Germinal center (tissue), 1 donor: ENCODE results near the gene RBBP9.
"Not testable (repeated sequence)": the region's sequence is repeated elsewhere in the genome, so short reads cannot be mapped to it uniquely, and the experiment has no call there.

Experiments
- DNase-seq: peaks from one replicate; pipeline ENCODE4 v3.0.0; 2012; ENCODE audit warnings: mixed read lengths, low spot score

The RBBP9 gene

GRCh38 chr20:18504479-18505060 is 7.5 kb upstream of the RBBP9 start:
- no peak for DNase-seq

GRCh38 chr20:18501672-18502071 is 4.6 kb upstream of the RBBP9 start:
- not testable (repeated sequence) for DNase-seq

- DNase-seq: no peak
These were observed 578 bp upstream of the RBBP9 start for GRCh38 chr20:18497603-18498002.

GRCh38 chr20:18496042-18496441 is 983 bp downstream of the RBBP9 start:
- DNase-seq: no peak

- DNase-seq: no peak
These were observed 8.7 kb downstream of the RBBP9 start for GRCh38 chr20:18488301-18488700.

GRCh38 chr20:18481596-18481995 is 15.4 kb downstream of the RBBP9 start:
- DNase-seq: no peak

DNA sequence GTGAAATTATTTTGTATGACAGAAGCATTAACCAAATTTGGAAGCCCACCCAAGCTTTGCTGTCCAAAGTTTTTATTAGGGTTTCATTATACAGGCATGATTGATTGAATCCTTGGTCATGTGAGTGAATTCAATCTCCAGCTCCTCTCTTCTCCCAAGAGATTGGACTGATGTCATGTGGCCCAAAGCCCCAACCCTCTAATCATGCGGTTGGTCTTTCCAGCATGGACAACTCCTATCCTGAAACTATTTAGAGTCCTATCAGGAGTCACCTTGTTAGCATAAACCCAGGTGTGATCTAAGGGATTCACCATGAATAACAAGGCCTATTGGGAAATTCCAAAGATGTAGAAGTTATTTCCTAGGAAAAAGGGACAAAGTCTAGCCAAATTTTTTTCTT is 19.2 kb downstream of the RBBP9 start:
- no peak for DNase-seq

GRCh38 chr20:18477218-18477617 is 19.8 kb downstream of the RBBP9 start:
- no peak for DNase-seq

DNA sequence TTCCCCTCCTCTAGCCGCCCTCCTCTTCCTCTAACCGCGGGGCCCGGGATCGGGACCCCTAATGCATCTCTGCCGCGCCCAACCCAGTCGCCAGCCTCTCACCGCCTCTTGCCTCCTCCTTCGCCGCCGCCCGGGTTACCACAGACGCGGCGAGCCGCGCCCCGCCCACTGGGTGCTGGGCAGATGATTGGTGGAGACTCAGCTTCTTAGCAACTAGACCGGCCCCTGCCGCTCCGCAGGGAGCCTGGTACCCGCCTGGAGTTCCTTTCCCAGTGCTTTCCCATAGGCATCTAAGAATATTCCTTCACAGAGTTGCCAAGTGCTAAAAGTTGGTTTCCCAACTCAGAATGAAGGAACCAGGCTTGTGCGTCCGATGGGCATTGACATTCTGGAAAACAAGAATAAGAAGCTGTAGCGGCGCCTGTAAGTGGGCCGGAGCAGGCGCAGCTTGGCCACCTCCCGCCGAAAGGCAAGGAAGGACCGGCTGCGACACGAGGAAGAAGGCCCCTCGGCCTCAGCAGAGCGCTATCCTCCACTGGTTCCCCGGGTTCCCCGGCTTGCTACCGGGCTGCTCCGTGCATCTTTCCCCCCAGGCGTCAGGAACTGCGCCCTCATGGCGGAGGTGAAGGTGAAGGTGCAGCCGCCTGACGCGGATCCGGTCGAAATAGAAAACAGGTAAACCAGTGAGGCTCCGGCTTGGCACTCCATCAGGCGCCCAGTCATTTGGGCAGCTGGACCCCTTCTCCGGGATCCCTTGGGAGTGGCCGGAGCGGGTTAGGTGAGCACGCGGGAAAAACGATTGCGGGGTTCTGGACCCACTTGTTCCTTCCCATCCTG is 29.9 kb downstream of the RBBP9 start, which contains the start of the genes DZANK1 and POLR3F:
Gene DZANK1 (minus strand): TSS at position 137 of the 837 bp plus-strand sequence. CDS start 1,672 bp downstream, outside the sequence.
Gene POLR3F (plus strand): TSS at position 497 of the 837 bp plus-strand sequence. CDS start 117 bp downstream, at position 614.
- DNase-seq: peak; percentile 97

- no peak for DNase-seq
These were observed 30.5 kb downstream of the RBBP9 start for GRCh38 chr20:18466574-18466893.

DNA sequence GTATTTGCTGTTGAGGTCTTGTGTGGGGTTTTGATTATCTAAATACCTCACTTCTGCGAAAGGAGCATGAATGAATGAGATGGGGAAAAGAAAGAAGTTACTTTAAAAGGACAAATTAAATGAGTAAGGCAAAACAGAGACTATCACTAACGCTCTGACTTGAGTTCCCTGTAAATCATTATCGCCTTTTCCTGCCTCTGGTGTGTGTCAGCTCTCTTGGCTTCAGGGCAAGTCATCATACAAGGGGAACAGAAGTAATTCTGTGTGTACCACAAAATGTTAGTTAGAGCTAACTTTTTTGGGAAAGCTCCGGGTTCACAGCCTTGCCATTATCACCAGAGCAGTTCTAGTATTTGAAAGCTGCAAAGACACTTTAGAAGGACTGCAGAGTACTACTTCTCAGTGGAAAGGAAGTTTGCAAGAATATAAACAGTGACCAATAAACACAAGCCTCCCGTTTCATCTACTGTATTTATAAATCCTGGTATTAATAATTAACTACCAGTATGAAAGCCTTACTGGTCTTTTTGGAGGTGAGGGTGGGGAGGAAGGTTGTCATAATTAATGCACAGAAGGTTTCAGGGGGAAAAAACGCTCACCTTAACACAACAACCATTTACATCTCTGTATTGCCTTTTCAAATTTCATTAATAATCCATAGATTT is 31.4 kb downstream of the RBBP9 start:
- DNase-seq: no peak

DNA sequence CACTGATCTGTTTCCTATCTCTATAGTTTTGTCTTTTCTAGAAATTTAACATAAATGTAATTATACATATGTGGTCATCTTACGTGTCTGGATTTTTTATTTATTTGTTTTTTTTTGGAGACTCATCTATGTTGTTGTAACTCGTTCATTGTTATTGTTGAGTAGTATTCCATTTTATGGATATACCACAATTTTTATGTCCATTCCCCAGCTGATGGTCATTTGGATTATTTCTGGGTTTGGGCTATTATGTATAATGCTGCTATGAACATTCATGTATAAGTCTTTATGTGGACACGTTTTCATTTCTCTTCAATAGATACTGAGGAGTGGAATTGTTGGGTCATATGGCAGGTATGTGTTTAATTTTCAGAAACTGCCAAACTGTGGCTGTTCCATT is 40.4 kb downstream of the RBBP9 start:
- no peak for DNase-seq

DNA sequence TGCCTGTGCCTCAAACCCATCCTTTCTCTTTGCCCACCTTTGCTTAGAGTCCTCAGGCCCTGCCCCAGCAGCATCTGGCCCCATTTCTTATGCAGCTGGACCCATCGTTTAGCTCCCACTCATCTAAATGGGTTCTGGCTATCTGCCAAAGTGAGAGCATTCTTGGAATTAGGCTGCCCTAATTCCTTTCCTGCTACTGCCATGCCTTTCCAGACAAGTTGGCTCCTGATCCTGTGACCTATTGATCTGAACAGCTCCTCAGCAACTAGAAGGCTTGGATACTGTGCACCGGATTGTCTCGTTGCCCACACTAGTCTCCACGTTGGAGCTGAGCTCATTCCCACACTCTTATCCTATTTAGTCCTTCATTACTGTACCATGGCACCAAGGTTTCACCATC is 53.1 kb downstream of the RBBP9 start:
- no peak for DNase-seq

DNA sequence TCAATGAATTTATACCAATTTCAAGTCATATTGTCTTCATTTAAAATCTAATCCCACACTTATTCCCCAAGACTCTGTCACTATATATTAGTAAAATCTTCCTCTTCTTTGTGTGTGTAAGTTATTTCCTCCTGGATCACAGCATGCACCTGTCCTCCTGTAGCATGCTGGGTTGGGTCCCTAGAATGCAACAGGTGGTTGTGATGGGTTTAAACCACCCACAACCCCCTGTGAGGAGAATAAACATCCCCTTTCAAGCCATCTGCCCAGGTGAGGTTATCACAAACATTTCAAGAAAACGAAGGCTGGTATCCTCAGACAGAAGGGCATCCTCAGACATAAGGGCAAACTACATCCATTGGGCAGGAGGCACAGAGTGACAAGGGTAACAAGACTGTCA is 56.6 kb downstream of the RBBP9 start:
- no peak for DNase-seq

- DNase-seq: no peak
These were observed 60.2 kb downstream of the RBBP9 start for GRCh38 chr20:18436847-18437246.
